Measurements from ENCODE around the gene PBX3.

PBX3 gene

GRCh38 chr9:125989524-125990180, 242.5 kb downstream of the PBX3 start:
- no peaks in the 10 kb centered on the region for H3K36me3 ChIP-seq (ENCODE audit: insufficient read depth, insufficient read length, low read length)
- peaks cover 15% of the 10 kb centered on the region for H3K4me1 ChIP-seq (ENCODE audit: insufficient read depth, insufficient read length)
- H3K9me3 ChIP-seq (ENCODE audit: insufficient read depth, low read length), result no peaks in the 10 kb centered on the region
- TF ChIP-seq YY1 (IDR thresholded peaks at IDR 0.05; ENCODE audit: insufficient read depth, insufficient read length), result no peak
- TF ChIP-seq SUZ12 (IDR thresholded peaks at IDR 0.05; ENCODE audit: extremely low read depth, insufficient read depth, insufficient read length), result no peak
- TF ChIP-seq ZNF274 (IDR thresholded peaks at IDR 0.05; ENCODE audit: low read depth, low read length), result no peak
- no peak for DNase-seq (ENCODE audit: low read depth, low spot score)
- no peak overlapping the region for H3K9ac ChIP-seq (ENCODE audit: insufficient read length, low read depth)
- H3K27me3 ChIP-seq (ENCODE audit: insufficient read depth, insufficient read length), result no peaks in the 10 kb centered on the region
- H3K4me3 ChIP-seq (ENCODE audit: insufficient read length, low read depth), result no peak overlapping the region

DNA sequence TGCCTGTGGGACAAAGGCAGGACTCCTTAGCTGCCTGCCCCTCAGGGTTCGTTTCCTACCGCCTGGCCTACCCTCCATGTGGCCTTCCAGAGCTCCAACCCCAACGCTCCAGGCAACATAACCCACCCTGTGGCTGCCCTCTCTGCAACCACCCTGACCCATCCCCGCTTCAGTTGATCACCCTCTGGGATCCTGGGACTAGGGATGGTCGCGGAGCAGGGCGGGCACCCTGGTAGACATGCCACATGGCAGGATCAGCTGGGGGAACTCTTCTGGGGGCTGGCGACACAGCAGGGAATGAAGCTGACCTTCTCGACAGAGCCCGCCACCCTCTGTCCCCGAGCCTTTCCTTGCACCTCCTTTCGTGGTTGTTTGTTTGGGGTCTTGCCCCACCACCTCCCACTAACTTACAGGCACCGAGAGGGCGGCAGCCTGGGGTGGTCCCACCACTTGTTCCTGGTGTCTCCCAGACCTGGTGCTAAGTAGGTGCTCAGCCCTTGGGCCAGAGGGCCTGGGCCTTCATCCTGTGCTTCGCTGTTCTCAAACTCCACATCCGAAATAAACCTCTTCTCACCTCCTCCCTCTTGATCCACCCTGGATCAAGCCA, 243.1 kb downstream of the PBX3 start:
- TF ChIP-seq ZNF274 (IDR thresholded peaks at IDR 0.05; ENCODE audit: low read depth, low read length) (no peak), SUZ12 (IDR thresholded peaks at IDR 0.05; ENCODE audit: extremely low read depth, insufficient read depth, insufficient read length) (no peak), YY1 (IDR thresholded peaks at IDR 0.05; ENCODE audit: insufficient read depth, insufficient read length) (no peak)
- no peak for DNase-seq (ENCODE audit: low read depth, low spot score)
- Histone ChIP-seq H3K9me3 (ENCODE audit: insufficient read depth, low read length) (no peaks in the 10 kb centered on the region), H3K9ac (ENCODE audit: insufficient read length, low read depth) (no peak overlapping the region), H3K36me3 (ENCODE audit: insufficient read depth, insufficient read length, low read length) (no peaks in the 10 kb centered on the region), H3K4me3 (ENCODE audit: insufficient read length, low read depth) (no peak overlapping the region), H3K4me1 (ENCODE audit: insufficient read depth, insufficient read length) (peaks cover 15% of the 10 kb centered on the region), H3K27me3 (ENCODE audit: insufficient read depth, insufficient read length) (no peaks in the 10 kb centered on the region)

- no peaks in the 10 kb centered on the region for H3K36me3 ChIP-seq (ENCODE audit: insufficient read depth, insufficient read length, low read length)
- H3K27me3 ChIP-seq (ENCODE audit: insufficient read depth, insufficient read length), result no peaks in the 10 kb centered on the region
- H3K9ac ChIP-seq (ENCODE audit: insufficient read length, low read depth), result no peak overlapping the region
- H3K4me1 ChIP-seq (ENCODE audit: insufficient read depth, insufficient read length), result peaks cover 15% of the 10 kb centered on the region
- TF ChIP-seq YY1 (IDR thresholded peaks at IDR 0.05; ENCODE audit: insufficient read depth, insufficient read length), result no peak
- no peak for TF ChIP-seq SUZ12 (IDR thresholded peaks at IDR 0.05; ENCODE audit: extremely low read depth, insufficient read depth, insufficient read length)
- no peak for TF ChIP-seq ZNF274 (IDR thresholded peaks at IDR 0.05; ENCODE audit: low read depth, low read length)
- H3K9me3 ChIP-seq (ENCODE audit: insufficient read depth, low read length), result no peaks in the 10 kb centered on the region
- no peak overlapping the region for H3K4me3 ChIP-seq (ENCODE audit: insufficient read length, low read depth)
- DNase-seq (ENCODE audit: low read depth, low spot score), result no peak
Observed at GRCh38 chr9:125990793-125991220, 243.6 kb downstream of the PBX3 start.

DNA sequence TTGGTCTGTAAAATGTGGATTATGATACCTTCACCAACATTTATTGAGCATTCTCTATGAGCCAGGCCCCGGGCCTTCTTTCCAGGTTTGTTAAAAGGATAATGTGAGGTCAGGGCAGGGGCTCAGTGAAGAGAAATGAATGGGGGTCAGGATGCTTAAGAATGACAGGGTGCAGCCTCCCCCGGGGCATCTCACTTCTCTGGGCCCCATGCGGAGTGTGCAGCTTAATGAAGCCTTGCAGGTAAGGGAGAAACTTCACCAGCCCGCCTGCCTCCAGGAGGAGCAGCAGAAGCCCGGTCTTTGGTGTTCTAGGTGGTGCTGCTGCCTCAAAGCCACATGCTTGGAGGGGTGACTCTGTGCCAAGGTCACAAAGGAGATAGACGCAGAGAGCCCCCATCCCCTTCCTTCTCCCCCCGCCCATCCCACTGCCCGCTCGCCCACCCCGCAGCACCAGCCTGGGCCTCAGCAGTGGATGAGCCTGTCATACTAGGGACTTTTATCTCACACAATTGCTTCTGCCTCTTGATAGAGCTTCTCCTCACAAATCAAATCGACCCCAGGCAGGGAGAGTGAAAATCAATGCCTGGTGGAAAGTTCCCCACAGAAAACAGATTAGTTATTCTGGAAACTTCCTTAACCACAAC, 244.8 kb downstream of the PBX3 start:
- H3K9me3 ChIP-seq (ENCODE audit: insufficient read depth, low read length), result no peaks in the 10 kb centered on the region
- no peak for DNase-seq (ENCODE audit: low read depth, low spot score)
- TF ChIP-seq SUZ12 (IDR thresholded peaks at IDR 0.05; ENCODE audit: extremely low read depth, insufficient read depth, insufficient read length) (no peak), ZNF274 (IDR thresholded peaks at IDR 0.05; ENCODE audit: low read depth, low read length) (no peak), YY1 (IDR thresholded peaks at IDR 0.05; ENCODE audit: insufficient read depth, insufficient read length) (no peak)
- no peak overlapping the region for H3K9ac ChIP-seq (ENCODE audit: insufficient read length, low read depth)
- no peaks in the 10 kb centered on the region for H3K36me3 ChIP-seq (ENCODE audit: insufficient read depth, insufficient read length, low read length)
- no peaks in the 10 kb centered on the region for H3K27me3 ChIP-seq (ENCODE audit: insufficient read depth, insufficient read length)
- peaks cover 15% of the 10 kb centered on the region for H3K4me1 ChIP-seq (ENCODE audit: insufficient read depth, insufficient read length)
- H3K4me3 ChIP-seq (ENCODE audit: insufficient read length, low read depth), result no peak overlapping the region

- TF ChIP-seq YY1 (IDR thresholded peaks at IDR 0.05; ENCODE audit: insufficient read depth, insufficient read length) (no peak), SUZ12 (IDR thresholded peaks at IDR 0.05; ENCODE audit: extremely low read depth, insufficient read depth, insufficient read length) (no peak), ZNF274 (IDR thresholded peaks at IDR 0.05; ENCODE audit: low read depth, low read length) (no peak)
- no peak overlapping the region for H3K9ac ChIP-seq (ENCODE audit: insufficient read length, low read depth)
Observed at GRCh38 chr9:125992557-125992956, 245.4 kb downstream of the PBX3 start.

GRCh38 chr9:125993466-125993865, 246.3 kb downstream of the PBX3 start:
- no peak for DNase-seq (ENCODE audit: low read depth, low spot score)
- no peak for TF ChIP-seq YY1 (IDR thresholded peaks at IDR 0.05; ENCODE audit: insufficient read depth, insufficient read length)
- TF ChIP-seq ZNF274 (IDR thresholded peaks at IDR 0.05; ENCODE audit: low read depth, low read length), result no peak
- no peak for TF ChIP-seq SUZ12 (IDR thresholded peaks at IDR 0.05; ENCODE audit: extremely low read depth, insufficient read depth, insufficient read length)
- Histone ChIP-seq H3K4me1 (ENCODE audit: insufficient read depth, insufficient read length) (peaks cover 14% of the 10 kb centered on the region), H3K9ac (ENCODE audit: insufficient read length, low read depth) (no peak overlapping the region), H3K36me3 (ENCODE audit: insufficient read depth, insufficient read length, low read length) (no peaks in the 10 kb centered on the region), H3K27me3 (ENCODE audit: insufficient read depth, insufficient read length) (no peaks in the 10 kb centered on the region), H3K9me3 (ENCODE audit: insufficient read depth, low read length) (no peaks in the 10 kb centered on the region), H3K4me3 (ENCODE audit: insufficient read length, low read depth) (no peak overlapping the region)

More at GRCh38 chr9:125992557-125992956, 245.4 kb downstream of the PBX3 start:
- DNase-seq (ENCODE audit: low read depth, low spot score), result no peak
- H3K4me1 ChIP-seq (ENCODE audit: insufficient read depth, insufficient read length), result peaks cover 13% of the 10 kb centered on the region
- H3K9me3 ChIP-seq (ENCODE audit: insufficient read depth, low read length), result no peaks in the 10 kb centered on the region
- H3K4me3 ChIP-seq (ENCODE audit: insufficient read length, low read depth), result no peak overlapping the region
- no peaks in the 10 kb centered on the region for H3K27me3 ChIP-seq (ENCODE audit: insufficient read depth, insufficient read length)
- no peaks in the 10 kb centered on the region for H3K36me3 ChIP-seq (ENCODE audit: insufficient read depth, insufficient read length, low read length)

Measured in NT2/D1 (cell line).